GM21576 (cell line): ENCODE results near the gene RFX7.

Experiments used
- ATAC-seq: cut with Tn5 transposase; IDR thresholded peaks from one replicate; pipeline ENCODE4 v1.9.1; 2021; ENCODE audit warnings: mild to moderate bottlenecking, moderate library complexity; ENCODE audit not compliant: unreplicated experiment

Gene RFX7

DNA sequence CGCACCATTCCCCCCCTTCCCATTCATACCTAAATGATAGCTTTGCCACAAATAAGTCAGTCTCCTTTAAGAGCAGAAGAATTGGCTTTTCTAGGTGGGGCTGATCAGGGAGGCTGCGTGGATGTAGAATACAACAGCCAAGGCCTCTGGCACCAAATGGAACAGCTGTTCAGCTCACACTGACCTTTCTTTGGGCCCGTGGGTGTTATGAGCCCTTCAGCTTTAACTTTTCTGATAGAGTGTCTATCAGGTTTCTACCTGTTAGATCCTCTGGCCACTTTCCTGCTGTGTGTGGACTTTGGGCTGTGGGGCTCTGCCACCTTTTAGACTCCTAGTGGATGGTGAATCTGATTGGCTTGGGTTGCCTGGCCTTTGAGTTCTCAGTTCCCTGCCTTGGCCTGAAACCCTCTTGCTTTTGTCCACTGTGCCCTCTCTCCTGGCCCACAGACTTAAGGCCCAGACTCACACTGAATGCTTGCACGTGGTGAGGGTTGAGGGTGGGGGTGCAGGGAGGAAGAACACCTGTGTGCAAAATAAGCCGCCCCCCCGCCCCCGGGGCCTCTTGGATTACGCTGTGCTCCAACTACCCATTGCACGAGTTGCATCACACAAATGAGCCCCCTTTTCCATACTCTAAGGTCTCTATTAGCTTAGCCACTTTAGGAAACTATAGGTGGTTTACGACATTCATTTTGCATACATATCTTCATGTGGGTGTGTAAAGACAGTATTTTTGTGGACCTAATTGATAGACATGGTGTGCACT lies 1.3 kb upstream of the RFX7 start:
- ATAC-seq = no peak

- no peak for ATAC-seq
Observed at GRCh38 chr15:56244038-56244810, 545 bp upstream of the RFX7 start.

GRCh38 chr15:56242576-56243162 lies 1.0 kb downstream of the RFX7 start:
- ATAC-seq = no peak

GRCh38 chr15:56241374-56242105 lies 2.1 kb downstream of the RFX7 start:
- ATAC-seq = no peak

GRCh38 chr15:56240390-56240789 lies 3.3 kb downstream of the RFX7 start:
- no peak for ATAC-seq

- no peak for ATAC-seq
Observed at GRCh38 chr15:56236197-56236596, 7.5 kb downstream of the RFX7 start.

- no peak for ATAC-seq
Observed at GRCh38 chr15:56234804-56235203, 8.9 kb downstream of the RFX7 start.

- no peak for ATAC-seq
Observed at GRCh38 chr15:56233549-56233948, 10.1 kb downstream of the RFX7 start.

DNA sequence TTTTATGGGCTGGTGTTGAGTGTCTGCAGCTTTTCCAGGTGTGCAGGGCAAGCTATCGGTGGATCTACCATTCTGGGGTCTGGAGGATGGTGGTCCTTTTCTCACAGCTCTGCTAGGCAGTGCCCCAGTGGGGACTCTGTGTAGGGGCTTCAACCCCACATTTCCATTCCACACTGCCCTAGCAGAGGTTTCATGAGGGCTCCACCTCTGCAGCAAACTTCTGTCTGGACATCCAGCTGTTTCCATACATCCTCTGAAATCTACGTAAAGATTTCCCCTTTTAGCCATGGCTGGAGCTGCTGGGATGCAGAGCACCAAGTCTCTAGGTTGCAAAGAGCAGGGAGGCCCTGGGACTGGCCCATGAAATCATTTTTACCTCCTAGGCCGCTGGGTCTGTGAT lies 11.6 kb downstream of the RFX7 start:
- ATAC-seq = no peak

DNA sequence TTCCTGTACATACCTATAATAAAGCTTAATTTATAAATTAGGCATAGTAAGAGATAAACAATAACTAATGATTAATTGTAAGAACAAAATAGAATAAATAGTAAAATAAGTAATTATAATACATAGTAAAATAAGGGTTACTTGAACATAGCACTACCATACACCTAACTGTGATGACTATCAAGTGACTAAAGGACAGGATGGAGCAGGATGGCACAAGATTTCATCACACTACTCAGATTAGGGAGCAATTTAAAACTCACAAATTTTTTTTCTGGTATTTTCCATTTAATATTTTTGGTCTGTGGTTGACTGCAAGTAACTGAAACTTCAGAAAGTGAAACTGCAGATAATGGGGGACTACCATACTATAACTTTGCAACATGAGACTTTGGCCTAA lies 14.8 kb downstream of the RFX7 start:
- ATAC-seq = no peak

DNA sequence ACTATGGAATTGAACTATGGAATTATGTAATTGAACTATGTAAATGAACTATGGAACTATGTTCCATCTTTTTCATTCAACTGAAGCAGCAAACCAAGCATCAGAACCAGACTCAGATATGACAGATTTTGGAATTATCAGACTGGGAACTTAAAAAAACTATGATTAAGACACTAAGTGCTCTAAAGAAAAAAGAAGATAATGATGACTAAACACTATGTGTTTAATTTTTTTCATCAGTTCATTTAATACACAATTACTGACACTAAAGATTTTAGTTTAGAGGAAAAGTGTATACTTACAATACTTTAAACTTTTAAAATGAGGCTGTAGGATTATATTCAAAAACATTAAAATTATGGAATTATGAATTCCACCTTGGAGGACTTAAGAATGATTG lies 15.3 kb downstream of the RFX7 start:
- no peak for ATAC-seq

DNA sequence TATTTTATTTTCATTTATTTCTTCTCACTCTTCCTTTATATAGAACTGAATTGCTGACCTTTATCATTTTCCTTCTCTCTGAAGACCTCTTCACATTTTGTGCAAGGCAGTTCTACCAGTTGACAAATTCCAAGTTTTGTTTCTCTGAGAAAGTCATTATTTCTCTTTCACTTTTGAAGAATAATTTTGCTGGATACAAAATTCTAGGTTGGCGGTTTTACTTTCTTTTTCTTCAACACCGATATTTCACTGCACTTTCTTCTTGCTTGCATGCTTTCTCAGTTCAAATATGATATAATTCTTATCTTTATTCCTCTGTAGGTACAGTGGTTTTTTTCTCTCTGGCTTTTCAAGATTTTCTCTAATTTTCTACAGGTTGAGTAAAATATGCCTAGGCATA lies 15.9 kb downstream of the RFX7 start:
- ATAC-seq = no peak

GRCh38 chr15:56227306-56227705 lies 16.4 kb downstream of the RFX7 start:
- ATAC-seq = no peak

GRCh38 chr15:56225520-56225919 lies 18.2 kb downstream of the RFX7 start:
- ATAC-seq = no peak

GRCh38 chr15:56222302-56222701 lies 21.4 kb downstream of the RFX7 start:
- ATAC-seq = no peak

GRCh38 chr15:56217341-56217740 lies 26.3 kb downstream of the RFX7 start:
- ATAC-seq = no peak

GRCh38 chr15:56215769-56216168 lies 27.9 kb downstream of the RFX7 start:
- no peak for ATAC-seq

DNA sequence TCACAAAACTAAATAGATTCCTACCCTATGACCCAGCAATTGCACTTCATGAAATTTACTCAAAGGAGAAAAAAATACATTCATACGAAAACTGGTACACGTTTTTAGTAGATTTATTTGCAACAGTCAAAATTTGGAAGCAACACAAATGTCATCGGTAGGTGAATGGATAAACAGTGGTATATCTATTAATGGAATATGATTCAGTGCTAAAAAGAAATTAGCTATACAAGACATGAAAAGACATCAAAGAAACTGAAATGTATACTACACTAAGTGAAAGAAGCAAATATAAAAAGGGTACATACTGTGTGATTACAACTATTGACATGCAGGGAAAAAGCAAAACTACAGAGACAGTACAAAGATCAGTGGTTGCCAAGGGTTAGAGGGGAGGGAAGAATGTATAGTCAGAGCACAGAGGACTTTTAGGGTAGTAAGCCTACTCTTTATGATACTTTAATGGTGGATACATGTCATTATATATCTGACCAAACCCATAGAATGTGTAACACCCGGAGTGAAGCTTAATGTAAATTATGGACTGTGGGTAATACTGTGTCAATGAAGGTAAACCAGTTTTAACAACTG lies 31.6 kb downstream of the RFX7 start:
- ATAC-seq = no peak

DNA sequence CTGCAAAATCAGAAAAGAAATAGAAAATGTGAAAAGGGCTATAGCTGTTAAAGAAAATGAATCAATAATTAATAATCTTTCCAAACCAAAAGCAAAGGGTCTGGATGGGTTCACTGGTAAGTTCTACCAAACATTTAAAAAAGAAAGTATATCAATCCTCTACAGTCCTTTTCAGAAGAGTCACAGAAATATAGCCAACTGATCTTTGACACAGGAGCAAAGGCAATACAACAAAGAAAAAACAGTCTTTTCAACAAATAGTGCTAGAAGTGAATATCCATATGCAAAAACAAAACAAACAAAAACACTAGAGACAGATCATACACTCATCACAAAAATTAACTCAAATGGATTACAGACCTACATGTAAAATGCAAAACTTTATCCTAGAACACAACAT lies 32.6 kb downstream of the RFX7 start:
- no peak for ATAC-seq

DNA sequence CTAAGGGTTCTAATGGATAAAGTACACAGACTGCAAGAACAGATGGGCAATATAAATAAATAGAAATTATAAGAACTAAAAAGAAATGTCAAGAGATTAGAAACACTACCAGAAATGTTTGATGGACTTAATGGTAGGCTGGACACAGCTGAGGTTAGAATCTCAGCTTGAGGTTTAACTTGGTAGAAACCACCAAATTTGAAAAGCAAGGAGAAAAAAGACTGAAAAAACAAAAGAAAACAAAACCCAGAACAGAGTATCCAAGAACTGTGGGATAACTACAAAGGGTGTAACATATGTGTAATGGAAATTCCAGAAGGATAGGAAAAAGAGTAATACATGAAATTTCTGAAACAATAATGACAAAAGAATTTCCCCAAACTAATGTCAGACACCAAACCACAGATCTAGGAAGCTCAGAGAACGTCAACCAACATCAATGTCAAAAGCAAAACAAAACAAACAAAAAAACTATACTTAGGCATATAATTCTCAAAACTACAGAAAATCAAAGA lies 35.0 kb downstream of the RFX7 start:
- ATAC-seq = no peak

- ATAC-seq = no peak
Observed at GRCh38 chr15:56208185-56208584, 35.5 kb downstream of the RFX7 start.
